Stimulated activated CD8-positive, alpha-beta memory T cell treated with anti-CD3 and anti-CD28 coated beads, Interleukin-7, amount 100 ng/mL, for 1 hour (primary cell): ENCODE measurements around the gene SLC25A24.

ENCODE experiments used
- DNase-seq, 2 donors: peaks; one replicate each; pipeline ENCODE4 v3.0.0-alpha.2; 2020; ENCODE audit warnings: low read depth in 2 of 2

The SLC25A24 gene

GRCh38 chr1:108100148-108100547, 100.0 kb downstream of the SLC25A24 start:
- DNase-seq = no peak

- no peak for DNase-seq
Measured at GRCh38 chr1:108097018-108097417, 103.1 kb downstream of the SLC25A24 start.

DNA sequence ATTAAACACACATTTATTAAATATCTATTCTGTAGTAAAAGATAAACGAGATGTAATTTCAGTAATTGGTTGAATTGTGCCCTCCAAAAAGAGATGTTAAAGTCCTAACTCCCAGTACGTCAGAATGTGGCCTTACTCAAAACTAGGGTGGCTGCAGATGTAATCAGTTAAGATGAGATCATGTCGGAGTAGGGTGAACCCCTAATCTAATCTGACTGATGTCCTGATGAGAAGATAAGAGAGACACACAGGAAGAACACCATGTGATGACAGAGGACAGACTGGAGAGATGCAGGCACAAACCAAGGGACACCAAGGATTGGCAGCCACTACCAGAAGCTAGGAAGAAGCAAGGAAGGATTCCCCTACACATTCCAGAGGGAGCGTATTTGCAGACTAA, 104.1 kb downstream of the SLC25A24 start:
- no peak for DNase-seq

DNA sequence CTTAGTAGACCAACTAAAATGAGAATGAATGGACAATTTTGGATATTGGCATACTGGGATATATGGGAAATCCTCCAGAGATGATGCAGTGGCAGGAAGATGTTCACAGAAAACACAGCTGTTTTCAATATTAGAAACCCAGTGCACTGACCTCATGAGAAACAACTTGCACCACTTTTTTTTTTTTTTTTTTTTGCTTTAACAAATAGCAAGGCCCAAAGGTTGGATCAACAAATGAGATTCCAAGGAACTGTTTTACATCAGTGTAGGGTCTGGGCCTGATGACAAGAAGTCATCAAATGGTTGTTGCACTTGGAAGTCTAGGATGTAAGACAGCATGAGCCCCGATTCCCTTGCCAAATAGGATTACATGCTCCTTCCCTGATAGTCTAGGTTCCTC, 110.7 kb downstream of the SLC25A24 start:
- no peak for DNase-seq

DNA sequence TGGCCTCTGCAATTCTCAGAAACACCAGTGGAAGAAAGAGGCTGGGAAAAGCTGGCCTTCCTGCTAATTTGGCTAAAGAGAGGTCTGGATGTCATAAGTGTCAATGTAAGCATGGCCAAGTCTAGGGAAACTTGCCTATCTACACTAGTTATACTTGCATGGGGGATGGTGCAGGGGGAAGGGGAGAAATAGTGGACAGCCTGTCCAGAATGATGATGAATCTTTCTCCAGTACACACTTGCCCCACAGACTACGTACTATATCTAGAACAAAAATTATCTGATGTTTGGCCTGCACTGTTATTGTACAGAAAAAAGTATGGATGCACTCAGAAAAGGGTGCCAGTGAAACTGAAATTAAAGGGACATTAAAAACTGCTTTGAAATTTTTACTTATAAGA, 114.5 kb downstream of the SLC25A24 start:
- DNase-seq = no peak

- no peak for DNase-seq
Measured at GRCh38 chr1:108084866-108085477, 115.2 kb downstream of the SLC25A24 start.
